B cell (primary cell): ENCODE data around the gene MCF2L. TPM values are rescaled to one million over a fixed set of nuclear protein-coding genes. Genes with fewer than 3 reads are reported as not detected.

Experiments used
- ATAC-seq: fragments of 200-7000 bp; cut with Tn5 transposase; one replicate; pipeline ENCODE4 v1.10.0; 2021; ENCODE audit warnings: low read depth, mild to moderate bottlenecking, moderate number of reproducible peaks, moderate library complexity
- CTCF ChIA-PET: fragments of 350-600 bp; sonication (Branson Sonifier 250); formaldehyde crosslinking; loops from one replicate; lab custom pipeline; 2021; ENCODE audit warnings: antibody characterized with exemption, inconsistent platforms; lab: Charles Lee
- POLR2A ChIA-PET: fragments of 350-600 bp; sonication (Branson Sonifier 250); formaldehyde crosslinking; loops from one replicate; lab custom pipeline; 2021; ENCODE audit warnings: antibody characterized with exemption; lab: Charles Lee
- DNase-seq: peaks from one replicate; pipeline ENCODE4 v3.0.0; 2013
- H2AFZ ChIP-seq: 2 replicates; pipeline ENCODE4 v1.6.1; 2012; ENCODE audit warnings: mild to moderate bottlenecking, low read depth, low read length; ENCODE audit not compliant: insufficient read depth, poor library complexity, severe bottlenecking
- H3K27ac ChIP-seq, 2 donors: 1 replicate in 1 of 2; 2 replicates in 1 of 2; pipeline ENCODE4 v1.5.1; 2012 to 2013; ENCODE audit warnings: low read length in 2 of 2, mild to moderate bottlenecking in 2 of 2, moderate library complexity in 1 of 2
- H3K27me3 ChIP-seq, 4 experiments: fragments of 200-600 bp in 1 of 4; sonication (generic) in 1 of 4; replicated peaks in 1 of 4; 1 replicate in 2 of 4; 2 replicates in 2 of 4; pipeline versions ENCODE4 v1.6.1 to v1.7.0; 2013 to 2016; ENCODE audit warnings: low read length in 3 of 4, mild to moderate bottlenecking in 2 of 4, mixed read lengths in 1 of 4, moderate library complexity in 1 of 4; ENCODE audit not compliant: insufficient read depth in 4 of 4, control insufficient read depth in 3 of 4; ENCODE audit errors: control extremely low read depth in 1 of 4
- H3K36me3 ChIP-seq, 2 experiments: replicated peaks in 1 of 2; 1 replicate in 1 of 2; 2 replicates in 1 of 2; pipeline versions ENCODE4 v1.6.1 to v1.7.1; 2013; ENCODE audit warnings: low read length in 1 of 2; ENCODE audit not compliant: insufficient read depth in 2 of 2, control insufficient read depth in 1 of 2; ENCODE audit errors: control extremely low read depth in 1 of 2, extremely low read depth in 1 of 2
- H3K4me1 ChIP-seq, 2 donors: fragments of 200-600 bp in 1 of 2; sonication (generic) in 1 of 2; 1 replicate in 1 of 2; 2 replicates in 1 of 2; pipeline versions ENCODE4 v1.5.1 to v1.6.1; 2013 to 2017; ENCODE audit warnings: low read length in 2 of 2; ENCODE audit not compliant: control insufficient read depth in 2 of 2, insufficient read depth in 2 of 2
- H3K4me2 ChIP-seq: replicated peaks from 2 replicates; pipeline ENCODE3; 2012; ENCODE audit warnings: mild to moderate bottlenecking, low read depth, low read length; ENCODE audit not compliant: poor library complexity, severe bottlenecking
- H3K4me3 ChIP-seq, 5 experiments: fragments of 200-600 bp in 1 of 5; sonication (generic) in 1 of 5; 1 replicate in 3 of 5; 2 replicates in 2 of 5; pipeline versions ENCODE4 v1.5.1 to v1.7.0; 2011 to 2016; ENCODE audit warnings: low read length in 4 of 5, mild to moderate bottlenecking in 4 of 5, low read depth in 2 of 5, control low read depth in 1 of 5, moderate library complexity in 1 of 5; ENCODE audit not compliant: insufficient read depth in 1 of 5; ENCODE audit errors: control extremely low read depth in 1 of 5, extremely low read depth in 1 of 5
- H3K79me2 ChIP-seq: fragments of 200-600 bp; sonication (generic); one replicate; pipeline ENCODE4 v1.6.0; 2016; ENCODE audit warnings: low read length; ENCODE audit not compliant: control insufficient read depth, insufficient read depth
- H3K9ac ChIP-seq: fragments of 200-600 bp; sonication (generic); 2 replicates; pipeline ENCODE4 v1.6.1; 2017; ENCODE audit warnings: mild to moderate bottlenecking, low read length, moderate library complexity
- H3K9me3 ChIP-seq, 3 donors: one replicate each; pipeline versions ENCODE4 v1.6.1 to v1.7.1; 2013; ENCODE audit warnings: low read length in 2 of 3; ENCODE audit not compliant: control insufficient read depth in 2 of 3, insufficient read depth in 1 of 3; ENCODE audit errors: control extremely low read depth in 1 of 3
- H4K20me1 ChIP-seq: 2 replicates; pipeline ENCODE4 v1.6.0; 2012; ENCODE audit warnings: mild to moderate bottlenecking, low read length; ENCODE audit not compliant: insufficient read depth, control insufficient read depth, poor library complexity, severe bottlenecking
- H3K27ac Mint-ChIP-seq: one replicate; pipeline ENCODE4 v1.8.0; 2021; ENCODE audit warnings: mixed read lengths
- H3K27me3 Mint-ChIP-seq: one replicate; pipeline ENCODE4 v1.8.0; 2021; ENCODE audit warnings: mixed read lengths
- H3K4me1 Mint-ChIP-seq: one replicate; pipeline ENCODE4 v1.8.0; 2021; ENCODE audit warnings: mixed read lengths
- H3K4me3 Mint-ChIP-seq: one replicate; pipeline ENCODE4 v1.8.0; 2021; ENCODE audit warnings: mixed read lengths
- H3K9me3 Mint-ChIP-seq: one replicate; pipeline ENCODE4 v1.8.0; 2022; ENCODE audit warnings: mixed read lengths; ENCODE audit not compliant: insufficient read depth
- EZH2 ChIP-seq: IDR thresholded peaks from 2 replicates; pipeline ENCODE4 v1.6.1; 2012; ENCODE audit warnings: borderline replicate concordance, low read depth, mild to moderate bottlenecking, moderate library complexity, low read length; ENCODE audit not compliant: insufficient read depth, poor library complexity, severe bottlenecking
- WGBS: methylation state at CpG from one replicate; pipeline ENCODE4 v1.1.5; 2013; ENCODE audit warnings: missing lambda C conversion rate; ENCODE audit not compliant: insufficient coverage; 5-methylcytosine and 5-hydroxymethylcytosine counted together
- intact Hi-C: fragments of 100-400 bp; cut with micrococcal nuclease; formaldehyde crosslinking; loops from one replicate; pipeline ENCODE4 v1.10.0; 2022
- polyA plus RNA-seq: library from polyadenylated mRNA; depleted of rRNA; stranded (reverse); fragments of >200 nt; gene quantifications from 2 replicates; pipeline ENCODE4 v1.2.3, GENCODE V29; 2012
- total RNA-seq, 2 donors: library from RNA; stranded (reverse); fragments of 120-200 nt in 1 of 2; gene quantifications; 1 replicate in 1 of 2; 2 replicates in 1 of 2; pipeline versions ENCODE4 v1.2.3 to v1.2.4, GENCODE V29; 2013 to 2022
- TF ChIP-seq, protein P1 (sequence below): fragments of 200-600 bp; IDR thresholded peaks from one replicate; pipeline ENCODE4 v1.8.0; 2022; ENCODE audit warnings: antibody characterized with exemption, mild to moderate bottlenecking

The MCF2L gene
- total and polyA plus RNA-seq, 2 donors (not counting 1 experiment from before 2014, with no cell fraction given) = 3.7 to 8.2 TPM

DNA sequence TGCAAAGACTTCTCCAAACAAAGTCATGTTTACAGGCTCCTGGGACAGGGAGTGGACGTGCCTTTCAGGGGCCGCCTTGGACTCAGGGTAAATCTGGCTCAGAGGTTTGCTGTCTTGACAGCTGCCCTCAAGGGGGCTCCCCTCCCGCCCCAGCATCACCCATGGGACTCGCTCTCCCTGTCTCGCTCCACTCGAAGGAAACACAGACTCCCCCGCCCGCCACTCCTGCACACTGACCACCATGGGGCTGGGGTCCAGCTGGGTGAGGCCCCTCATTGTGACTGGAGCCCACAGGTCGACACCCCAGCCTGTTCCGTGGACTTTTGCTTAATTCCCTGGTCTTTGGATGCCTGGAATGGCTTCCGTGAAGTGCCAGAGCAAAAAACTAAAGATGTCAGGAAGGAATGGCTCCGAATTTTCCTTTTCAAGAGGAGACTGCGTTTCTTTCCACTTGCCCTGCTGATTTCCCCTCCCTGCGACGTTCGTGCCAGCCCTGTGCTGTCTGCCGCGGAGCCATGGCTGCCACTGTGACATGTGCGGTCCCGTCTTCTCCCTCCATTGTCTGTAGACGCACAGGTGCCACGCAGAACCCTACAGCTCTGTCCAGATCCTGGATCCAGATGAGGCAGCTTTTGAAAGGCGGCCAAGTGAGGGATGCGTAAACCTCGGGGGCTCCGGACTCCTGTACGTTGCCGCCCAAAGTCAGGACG, 48.6 kb downstream of the MCF2L start:
- H3K4me2 ChIP-seq = no peak overlapping the region
- POLR2A ChIA-PET = no interaction called here
- no peak overlapping the region for H2AFZ ChIP-seq
- H3K4me3 Mint-ChIP-seq = no peak overlapping the region
- no peak overlapping the region for H3K27ac ChIP-seq
- peaks cover 12% of the 10 kb centered on the region for H3K4me1 Mint-ChIP-seq
- intact Hi-C loops = no loop called here
- H3K9me3 Mint-ChIP-seq = peaks cover 6% of the 10 kb centered on the region
- no peaks in the 10 kb centered on the region for H3K27me3 ChIP-seq
- H3K79me2 ChIP-seq = no peaks in the 10 kb centered on the region
- DNase-seq = no peak
- WGBS = 91% methylated on average over 29 of the region's 29 CpGs
- H3K27ac Mint-ChIP-seq = no peak overlapping the region
- no peaks in the 10 kb centered on the region for H3K27me3 Mint-ChIP-seq
- no peaks in the 10 kb centered on the region for H4K20me1 ChIP-seq
- no peak for ATAC-seq
- no peak for TF ChIP-seq EZH2
- peaks cover 0 to 18% (median 0%) of the 10 kb centered on the region in 3 donors for H3K9me3 ChIP-seq
- H3K4me3 ChIP-seq = no peak overlapping the region
- no peaks in the 10 kb centered on the region for H3K36me3 ChIP-seq
- no peak overlapping the region for H3K9ac ChIP-seq
- H3K4me1 ChIP-seq = peaks cover 0 to 7% of the 10 kb centered on the region in 2 donors
- CTCF ChIA-PET = no interaction called here

DNA sequence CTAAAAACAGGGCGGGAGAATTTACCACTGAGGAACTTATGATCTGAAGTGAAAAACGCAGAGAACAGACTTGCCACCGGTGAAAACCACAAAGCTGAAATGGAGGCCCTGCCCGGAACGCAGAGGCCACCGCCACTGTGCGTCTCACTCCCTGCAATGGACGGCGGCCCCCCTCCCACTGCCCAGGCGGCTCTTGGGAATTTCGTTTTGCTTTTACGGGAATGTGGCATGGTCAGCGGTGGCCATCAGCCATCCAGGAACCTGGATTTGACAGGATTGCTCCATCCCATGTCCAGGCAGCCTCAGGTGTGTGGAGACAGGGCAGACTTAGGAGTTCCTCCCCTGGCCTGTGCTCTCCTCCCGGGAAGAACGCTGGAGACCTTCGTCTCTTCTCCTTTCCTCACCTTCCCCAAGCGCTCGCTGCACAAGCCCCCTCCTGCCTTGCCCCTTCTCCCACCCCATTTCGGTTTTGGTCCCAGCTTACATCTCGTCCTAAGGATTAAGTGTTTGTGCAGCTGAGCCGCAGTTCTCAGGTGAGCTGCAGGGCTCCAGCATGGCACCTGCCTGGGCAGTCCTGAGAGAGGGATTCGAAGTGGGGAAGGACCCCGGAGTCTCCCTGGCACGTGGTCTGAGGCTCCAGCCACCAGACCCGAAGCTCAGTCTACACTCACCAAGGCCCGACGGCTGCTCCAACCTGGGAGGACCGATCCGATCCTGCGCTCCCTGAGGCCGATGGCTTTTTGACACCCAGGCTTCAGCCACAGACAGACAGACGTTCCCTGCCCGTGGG, 49.9 kb downstream of the MCF2L start:
- ChIA-PET CTCF (no interaction called here), POLR2A (no interaction called here)
- intact Hi-C loops = no loop called here

More for the DNA sequence above, 49.9 kb downstream of the MCF2L start:
- H2AFZ ChIP-seq = no peak overlapping the region
- H3K27me3 ChIP-seq = no peaks in the 10 kb centered on the region
- peaks cover 12% of the 10 kb centered on the region for H3K4me1 Mint-ChIP-seq
- 88% methylated on average over 32 of the region's 33 CpGs for WGBS
- peaks cover 6% of the 10 kb centered on the region for H3K9me3 Mint-ChIP-seq
- H3K9ac ChIP-seq = no peak overlapping the region
- H3K36me3 ChIP-seq = no peaks in the 10 kb centered on the region
- DNase-seq (no peak), ATAC-seq (no peak)
- H3K4me1 ChIP-seq = peaks cover 0 to 7% of the 10 kb centered on the region in 2 donors
- H3K4me3 Mint-ChIP-seq = no peak overlapping the region
- peaks cover 0 to 15% (median 0%) of the 10 kb centered on the region in 3 donors for H3K9me3 ChIP-seq
- no peaks in the 10 kb centered on the region for H3K27me3 Mint-ChIP-seq
- H3K4me2 ChIP-seq = no peak overlapping the region
- no peaks in the 10 kb centered on the region for H4K20me1 ChIP-seq
- no peak overlapping the region for H3K27ac ChIP-seq
- no peak overlapping the region for H3K27ac Mint-ChIP-seq
- H3K79me2 ChIP-seq = no peaks in the 10 kb centered on the region
- H3K4me3 ChIP-seq = no peak overlapping the region
- TF ChIP-seq, protein P1, sequence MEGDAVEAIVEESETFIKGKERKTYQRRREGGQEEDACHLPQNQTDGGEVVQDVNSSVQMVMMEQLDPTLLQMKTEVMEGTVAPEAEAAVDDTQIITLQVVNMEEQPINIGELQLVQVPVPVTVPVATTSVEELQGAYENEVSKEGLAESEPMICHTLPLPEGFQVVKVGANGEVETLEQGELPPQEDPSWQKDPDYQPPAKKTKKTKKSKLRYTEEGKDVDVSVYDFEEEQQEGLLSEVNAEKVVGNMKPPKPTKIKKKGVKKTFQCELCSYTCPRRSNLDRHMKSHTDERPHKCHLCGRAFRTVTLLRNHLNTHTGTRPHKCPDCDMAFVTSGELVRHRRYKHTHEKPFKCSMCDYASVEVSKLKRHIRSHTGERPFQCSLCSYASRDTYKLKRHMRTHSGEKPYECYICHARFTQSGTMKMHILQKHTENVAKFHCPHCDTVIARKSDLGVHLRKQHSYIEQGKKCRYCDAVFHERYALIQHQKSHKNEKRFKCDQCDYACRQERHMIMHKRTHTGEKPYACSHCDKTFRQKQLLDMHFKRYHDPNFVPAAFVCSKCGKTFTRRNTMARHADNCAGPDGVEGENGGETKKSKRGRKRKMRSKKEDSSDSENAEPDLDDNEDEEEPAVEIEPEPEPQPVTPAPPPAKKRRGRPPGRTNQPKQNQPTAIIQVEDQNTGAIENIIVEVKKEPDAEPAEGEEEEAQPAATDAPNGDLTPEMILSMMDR = no peak
- no peak for TF ChIP-seq EZH2
